ENCODE results near the gene CRACDL.

DNA sequence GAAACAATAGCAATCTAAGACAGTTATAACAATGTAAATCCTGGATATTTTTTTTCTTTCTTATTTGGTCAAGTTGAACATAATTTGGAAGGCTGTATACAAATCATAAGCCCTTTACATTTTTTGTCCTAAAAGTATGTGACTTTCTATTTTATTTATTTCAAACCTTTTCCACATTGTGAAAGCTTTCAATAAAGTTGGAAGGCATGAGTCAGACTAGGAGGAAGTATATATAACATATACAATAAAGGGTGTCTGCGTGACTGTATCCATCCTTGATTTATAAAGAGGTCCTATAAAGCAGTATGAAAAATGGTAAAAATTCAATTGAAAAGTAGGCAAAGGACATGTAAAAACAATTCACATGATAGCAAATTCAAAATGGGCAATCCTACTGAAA lies 44.4 kb downstream of the CRACDL start:
- TF ChIP-seq, protein P1, sequence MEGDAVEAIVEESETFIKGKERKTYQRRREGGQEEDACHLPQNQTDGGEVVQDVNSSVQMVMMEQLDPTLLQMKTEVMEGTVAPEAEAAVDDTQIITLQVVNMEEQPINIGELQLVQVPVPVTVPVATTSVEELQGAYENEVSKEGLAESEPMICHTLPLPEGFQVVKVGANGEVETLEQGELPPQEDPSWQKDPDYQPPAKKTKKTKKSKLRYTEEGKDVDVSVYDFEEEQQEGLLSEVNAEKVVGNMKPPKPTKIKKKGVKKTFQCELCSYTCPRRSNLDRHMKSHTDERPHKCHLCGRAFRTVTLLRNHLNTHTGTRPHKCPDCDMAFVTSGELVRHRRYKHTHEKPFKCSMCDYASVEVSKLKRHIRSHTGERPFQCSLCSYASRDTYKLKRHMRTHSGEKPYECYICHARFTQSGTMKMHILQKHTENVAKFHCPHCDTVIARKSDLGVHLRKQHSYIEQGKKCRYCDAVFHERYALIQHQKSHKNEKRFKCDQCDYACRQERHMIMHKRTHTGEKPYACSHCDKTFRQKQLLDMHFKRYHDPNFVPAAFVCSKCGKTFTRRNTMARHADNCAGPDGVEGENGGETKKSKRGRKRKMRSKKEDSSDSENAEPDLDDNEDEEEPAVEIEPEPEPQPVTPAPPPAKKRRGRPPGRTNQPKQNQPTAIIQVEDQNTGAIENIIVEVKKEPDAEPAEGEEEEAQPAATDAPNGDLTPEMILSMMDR (IDR thresholded peaks at IDR 0.05): no peak
- no peak for TF ChIP-seq POLR2A (IDR thresholded peaks at IDR 0.05)
